Measurements from ENCODE around the gene ABCC11.

Gene ABCC11

DNA sequence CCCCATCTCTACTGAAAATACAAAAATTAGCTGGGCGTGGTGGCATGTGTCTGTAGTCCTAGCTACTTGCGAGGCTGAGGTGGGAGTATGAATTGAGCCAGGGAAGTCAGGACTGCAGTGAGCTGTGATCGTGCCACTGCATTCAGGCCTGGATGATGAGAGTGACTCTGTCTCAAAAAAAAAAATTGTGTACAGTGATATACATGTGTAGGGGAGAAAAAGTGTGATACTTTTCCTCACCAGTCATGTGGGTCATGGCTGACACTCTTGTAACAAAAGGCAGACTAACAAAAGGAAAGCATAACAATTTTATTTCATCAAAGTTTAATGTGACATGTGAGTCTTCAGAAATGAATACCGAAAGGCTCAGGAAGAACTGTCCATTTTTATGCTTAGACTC is 89.5 kb downstream of the ABCC11 start:
- Mint-ChIP-seq H3K27ac (no peak overlapping the region), H3K4me3 (no peak overlapping the region), H3K4me1 (ENCODE audit: low read depth in 2 of 2) (no peaks in the 10 kb centered on the region), H3K36me3 (ENCODE audit: insufficient read depth) (no peaks in the 10 kb centered on the region), H3K27me3 (peaks cover 23 to 62% of the 10 kb centered on the region in 2 donors), H3K9me3 (no peaks in the 10 kb centered on the region)
- no peak for ATAC-seq (replicated peaks)
- no peak for DNase-seq

DNA sequence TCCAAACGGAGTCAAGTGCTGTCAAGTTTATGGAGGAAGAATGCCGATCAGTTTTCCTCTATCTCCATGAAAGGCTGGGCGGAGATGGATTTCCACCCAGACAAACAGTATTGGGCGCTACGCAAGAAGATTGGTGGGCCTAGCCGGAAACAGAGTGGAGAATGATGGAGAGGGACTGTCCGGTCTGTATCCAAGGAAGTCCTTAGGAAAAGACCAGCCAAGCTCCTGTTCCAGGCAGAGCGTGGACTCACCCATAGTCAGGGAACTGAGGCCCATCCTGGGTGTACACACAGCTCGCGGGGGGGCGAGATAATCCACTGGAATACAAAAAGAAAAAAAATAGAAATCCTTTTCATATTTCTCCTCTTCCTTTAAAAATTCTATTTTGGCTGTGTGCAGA is 90.0 kb downstream of the ABCC11 start:
- Mint-ChIP-seq H3K4me3 (no peak overlapping the region), H3K27ac (no peak overlapping the region), H3K4me1 (ENCODE audit: low read depth in 2 of 2) (no peaks in the 10 kb centered on the region), H3K9me3 (no peaks in the 10 kb centered on the region), H3K27me3 (peaks cover 23 to 57% of the 10 kb centered on the region in 2 donors), H3K36me3 (ENCODE audit: insufficient read depth) (no peaks in the 10 kb centered on the region)
- DNase-seq = no peak
- no peak for ATAC-seq (replicated peaks)

DNA sequence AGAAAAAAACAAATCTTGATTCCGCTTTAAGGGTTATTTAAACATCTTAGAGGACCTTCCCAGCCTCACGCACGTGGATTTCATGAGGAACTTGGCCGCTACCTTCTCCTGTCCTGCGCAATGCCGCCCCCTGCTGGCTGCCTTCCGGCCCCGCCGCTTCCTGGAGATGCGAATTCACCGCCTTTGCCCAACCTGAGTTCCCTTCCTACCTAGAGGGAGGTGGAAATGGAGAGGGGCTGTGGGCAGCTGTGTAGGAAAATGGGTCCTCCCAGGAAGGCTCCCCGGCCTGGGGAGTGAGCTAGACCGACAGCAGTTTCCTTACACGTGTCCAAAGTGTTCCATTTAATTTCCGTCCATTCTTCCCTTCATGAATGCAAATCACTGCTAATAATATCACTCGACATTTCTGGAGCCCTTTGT is 90.5 kb downstream of the ABCC11 start:
- Mint-ChIP-seq H3K9me3 (no peaks in the 10 kb centered on the region), H3K36me3 (ENCODE audit: insufficient read depth) (no peaks in the 10 kb centered on the region), H3K4me3 (no peak overlapping the region), H3K4me1 (ENCODE audit: low read depth in 2 of 2) (no peaks in the 10 kb centered on the region), H3K27ac (no peak overlapping the region), H3K27me3 (peaks cover 23 to 52% of the 10 kb centered on the region in 2 donors)
- peak; percentile 74 to 76 (median 74) for DNase-seq
- peak; percentile 71 for ATAC-seq (replicated peaks)

DNA sequence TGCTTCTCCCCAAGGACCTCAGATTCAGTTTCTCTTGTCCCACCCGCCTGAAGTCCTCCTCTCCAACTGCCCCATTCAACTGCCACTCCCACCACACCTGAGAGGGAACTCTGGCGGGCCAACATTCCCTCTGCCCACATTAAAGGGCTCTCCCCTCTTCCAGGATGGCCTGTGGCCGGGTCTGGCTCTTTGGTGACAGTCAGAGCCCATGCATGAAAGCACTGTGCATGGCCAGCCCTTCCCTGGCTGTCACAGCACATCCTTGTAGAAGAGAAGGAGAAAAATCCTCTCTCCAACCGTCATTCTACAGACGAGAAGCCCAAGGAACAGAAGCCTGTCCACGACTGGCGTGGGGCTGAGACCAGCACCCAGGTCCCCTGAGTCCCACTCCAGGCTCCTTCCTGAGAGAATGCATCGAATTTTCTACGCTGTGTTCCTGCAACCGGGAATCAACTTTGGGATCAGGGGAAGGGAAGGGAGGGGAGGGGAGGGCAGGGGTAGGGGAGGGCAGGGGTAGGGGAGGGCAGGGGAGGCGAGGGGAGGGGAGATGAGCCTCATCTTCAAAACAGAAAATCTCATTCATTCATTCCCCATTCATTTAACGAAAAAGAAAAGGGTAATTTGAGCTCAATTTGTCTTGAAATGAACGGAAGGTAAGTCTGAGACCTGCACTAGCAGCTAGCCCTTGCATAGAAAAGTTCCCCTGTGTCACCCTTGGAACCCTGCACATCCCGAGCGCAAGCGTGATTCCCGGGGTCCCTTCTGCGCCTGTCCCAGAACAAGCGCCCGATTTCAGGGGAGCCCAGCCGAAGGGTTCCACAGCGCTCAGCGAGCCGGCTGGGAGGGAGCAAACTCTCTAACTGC is 91.2 kb downstream of the ABCC11 start, which contains the start of gene ABCC12:
ABCC12 (minus strand) TSS at position 68 of the 864 bp plus-strand sequence. CDS start 9,569 bp downstream, outside the sequence.
- Mint-ChIP-seq H3K27ac (no peak within 1 kb of the TSS), H3K4me3 (no peak within 1 kb of the TSS), H3K9me3 (no peaks in the 10 kb centered on the region), H3K36me3 (ENCODE audit: insufficient read depth) (no peaks in the 10 kb centered on the region), H3K4me1 (ENCODE audit: low read depth in 2 of 2) (no peaks in the 10 kb centered on the region), H3K27me3 (peaks cover 23 to 53% of the 10 kb centered on the region in 2 donors)
- ATAC-seq (replicated peaks) (no peak), DNase-seq (no peak)

DNA sequence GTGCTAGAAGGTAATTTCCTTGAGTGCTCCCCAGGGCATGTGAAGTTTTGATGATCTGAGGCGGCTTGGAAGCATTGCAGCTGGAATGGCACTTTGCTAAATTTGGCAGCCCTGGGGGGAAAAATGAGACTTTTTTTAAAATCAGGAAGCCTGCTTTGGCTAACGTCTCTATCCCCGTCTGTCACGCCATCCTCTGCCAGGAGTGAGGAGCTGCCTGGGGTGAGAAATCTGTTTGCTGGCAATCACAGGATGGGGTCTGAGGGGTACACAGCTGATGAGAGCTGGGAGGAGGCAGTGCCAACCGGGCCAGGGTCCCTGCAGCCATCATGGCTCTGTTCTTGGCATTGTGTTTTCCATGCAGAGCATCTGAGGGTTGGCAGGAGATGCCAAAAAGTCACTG is 93.6 kb downstream of the ABCC11 start:
- DNase-seq = no peak
- Mint-ChIP-seq H3K9me3 (no peaks in the 10 kb centered on the region), H3K27me3 (peaks cover 30 to 73% of the 10 kb centered on the region in 2 donors), H3K4me3 (no peak overlapping the region), H3K36me3 (ENCODE audit: insufficient read depth) (no peaks in the 10 kb centered on the region), H3K27ac (no peak overlapping the region), H3K4me1 (ENCODE audit: low read depth in 2 of 2) (no peaks in the 10 kb centered on the region)
- no peak for ATAC-seq (replicated peaks)

DNA sequence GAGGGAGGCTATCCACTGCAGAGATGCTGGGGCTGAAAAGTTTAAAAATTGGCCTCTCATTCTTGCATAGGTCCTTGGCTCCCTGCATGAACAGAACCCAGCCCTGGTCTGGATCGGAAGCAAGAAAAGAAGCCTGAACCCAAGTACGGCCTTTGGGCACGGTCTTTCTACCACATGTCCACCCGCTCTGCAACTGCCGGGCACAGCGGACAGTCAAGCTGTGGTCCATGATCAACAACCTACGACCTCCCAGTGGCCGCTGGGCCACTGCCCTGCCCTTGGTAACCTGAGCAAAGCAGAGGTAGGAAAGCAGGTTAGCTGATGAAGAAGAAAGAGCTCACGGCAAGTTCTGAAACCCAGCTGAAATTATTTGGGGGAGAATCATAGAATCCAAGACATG is 95.1 kb downstream of the ABCC11 start:
- ATAC-seq (replicated peaks) (no peak), DNase-seq (no peak)
- H3K4me3 Mint-ChIP-seq = no peak overlapping the region
- H3K9me3 Mint-ChIP-seq = no peaks in the 10 kb centered on the region
- no peak overlapping the region for H3K27ac Mint-ChIP-seq
- peaks cover 36 to 63% of the 10 kb centered on the region in 2 donors for H3K27me3 Mint-ChIP-seq
- H3K4me1 Mint-ChIP-seq (ENCODE audit: low read depth in 2 of 2) = no peaks in the 10 kb centered on the region
- no peaks in the 10 kb centered on the region for H3K36me3 Mint-ChIP-seq (ENCODE audit: insufficient read depth)

DNA sequence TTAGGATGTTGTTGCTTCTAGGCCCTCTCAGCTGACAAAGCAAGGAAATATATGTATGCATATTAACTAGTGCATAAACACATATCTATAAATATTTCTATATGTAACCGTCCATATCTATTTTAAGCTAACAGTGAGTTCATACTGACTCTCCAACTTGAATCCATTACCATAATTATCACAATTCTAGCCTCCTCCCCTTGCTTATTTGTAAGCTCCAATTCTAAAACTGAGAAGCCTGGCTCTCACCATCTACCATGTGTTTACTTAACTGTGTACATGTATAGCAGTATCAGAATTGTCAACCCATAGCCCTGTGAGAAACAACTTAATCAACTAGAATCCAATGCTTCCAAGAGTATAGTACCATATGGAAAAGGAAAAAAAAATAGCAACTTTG is 96.6 kb downstream of the ABCC11 start:
- ATAC-seq (replicated peaks) (no peak), DNase-seq (no peak)
- peaks cover 2% of the 10 kb centered on the region for H3K36me3 Mint-ChIP-seq (ENCODE audit: insufficient read depth)
- no peak overlapping the region for H3K4me3 Mint-ChIP-seq
- H3K4me1 Mint-ChIP-seq (ENCODE audit: low read depth in 2 of 2) = no peaks in the 10 kb centered on the region
- H3K9me3 Mint-ChIP-seq = no peaks in the 10 kb centered on the region
- peaks cover 27 to 56% of the 10 kb centered on the region in 2 donors for H3K27me3 Mint-ChIP-seq
- H3K27ac Mint-ChIP-seq = no peak overlapping the region

DNA sequence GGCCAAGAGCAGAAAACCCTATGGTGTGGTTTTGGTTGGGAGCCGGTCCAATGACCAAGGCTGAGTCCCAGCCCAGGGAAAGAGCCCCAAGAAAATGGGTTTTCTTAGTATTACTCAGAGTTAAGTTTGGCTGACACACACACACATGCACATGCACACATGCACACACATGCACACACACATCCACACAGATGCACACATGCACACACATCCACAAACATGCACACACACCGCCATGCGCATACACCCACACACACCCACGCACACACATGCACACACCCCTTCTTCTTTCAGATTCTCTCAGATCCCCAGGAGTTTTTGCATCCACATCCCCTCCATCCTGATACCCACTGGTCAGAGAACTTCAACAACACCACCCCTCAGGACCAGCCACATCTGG is 100.6 kb downstream of the ABCC11 start:
- no peaks in the 10 kb centered on the region for H3K9me3 Mint-ChIP-seq
- peaks cover 2% of the 10 kb centered on the region for H3K36me3 Mint-ChIP-seq (ENCODE audit: insufficient read depth)
- H3K4me1 Mint-ChIP-seq (ENCODE audit: low read depth in 2 of 2) = no peaks in the 10 kb centered on the region
- H3K27ac Mint-ChIP-seq = no peak overlapping the region
- no peak overlapping the region for H3K4me3 Mint-ChIP-seq
- DNase-seq (no peak), ATAC-seq (replicated peaks) (no peak)
- peaks cover 29 to 59% of the 10 kb centered on the region in 2 donors for H3K27me3 Mint-ChIP-seq

DNA sequence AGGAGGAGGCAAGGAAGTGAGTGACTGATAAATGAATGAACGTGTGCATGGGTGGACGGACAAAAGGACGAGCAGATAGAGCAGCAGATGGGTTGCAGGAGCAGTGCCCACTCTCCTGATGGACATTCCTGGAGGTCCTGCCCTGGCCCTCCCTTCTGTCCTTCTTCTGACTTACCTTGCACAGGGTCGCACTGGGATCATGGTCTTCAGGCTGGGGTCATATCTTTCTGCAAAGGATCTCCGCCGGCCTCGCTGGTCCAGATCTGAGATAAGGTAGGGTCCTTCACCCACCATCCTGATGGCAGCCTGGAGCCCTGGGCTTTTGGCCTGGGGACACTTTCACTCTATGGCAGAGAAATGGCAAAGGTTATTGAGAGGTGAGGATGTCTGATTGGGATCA is 101.2 kb downstream of the ABCC11 start:
- Mint-ChIP-seq H3K36me3 (ENCODE audit: insufficient read depth) (peaks cover 2% of the 10 kb centered on the region), H3K9me3 (no peaks in the 10 kb centered on the region), H3K4me3 (no peak overlapping the region), H3K27ac (no peak overlapping the region), H3K4me1 (ENCODE audit: low read depth in 2 of 2) (no peaks in the 10 kb centered on the region), H3K27me3 (peaks cover 32 to 62% of the 10 kb centered on the region in 2 donors)
- ATAC-seq (replicated peaks) = no peak
- DNase-seq = no peak

DNA sequence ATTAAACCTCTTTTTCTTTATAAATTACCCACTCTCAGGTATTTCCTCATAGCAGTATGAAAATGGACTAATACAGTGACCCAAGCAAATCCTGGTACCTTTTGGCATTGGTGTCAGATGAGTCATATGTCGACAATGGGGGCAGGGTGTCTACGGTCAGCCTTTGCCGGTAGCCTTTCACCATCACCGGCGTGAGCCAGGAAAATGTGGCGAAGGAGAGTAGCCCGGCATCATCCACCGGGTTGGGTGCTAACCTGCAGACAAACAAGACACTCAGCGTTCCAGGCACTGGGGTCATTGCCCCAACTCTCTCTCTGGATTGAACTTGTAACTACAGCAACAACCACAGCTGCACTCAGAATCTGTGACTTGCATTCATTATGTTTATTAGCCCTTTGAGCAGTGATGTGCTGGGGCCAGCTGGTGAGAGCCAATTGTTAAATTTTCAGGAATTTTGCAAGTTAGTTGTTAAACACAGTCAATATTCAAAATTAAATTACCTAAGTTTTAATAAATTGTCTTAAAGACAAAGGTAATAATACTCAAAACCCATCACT is 103.4 kb downstream of the ABCC11 start:
- Mint-ChIP-seq H3K27me3 (peaks cover 26 to 44% of the 10 kb centered on the region in 2 donors), H3K4me3 (no peak overlapping the region), H3K9me3 (no peaks in the 10 kb centered on the region), H3K27ac (no peak overlapping the region), H3K36me3 (ENCODE audit: insufficient read depth) (peaks cover 2% of the 10 kb centered on the region), H3K4me1 (ENCODE audit: low read depth in 2 of 2) (no peaks in the 10 kb centered on the region)
- ATAC-seq (replicated peaks) (no peak), DNase-seq (no peak)

DNA sequence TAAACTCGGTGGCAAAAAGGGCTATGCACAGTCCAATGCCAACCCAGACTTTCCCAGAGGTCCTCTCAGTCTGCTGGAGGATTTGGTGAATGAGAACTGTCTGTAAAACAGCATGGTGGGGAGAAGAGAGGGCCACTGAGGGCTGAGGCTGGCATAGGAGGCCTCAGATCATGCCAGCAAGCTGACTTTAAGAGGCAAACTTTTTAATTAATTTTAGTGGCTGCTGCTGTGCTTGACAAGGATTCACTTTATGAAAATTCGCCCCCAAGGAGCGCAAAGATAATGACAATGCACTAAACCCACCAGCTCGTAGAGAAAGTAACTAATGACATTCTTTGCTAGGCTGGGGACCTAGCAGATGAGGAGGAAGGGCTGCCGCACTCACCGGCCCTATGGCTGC is 106.5 kb downstream of the ABCC11 start:
- H3K36me3 Mint-ChIP-seq (ENCODE audit: insufficient read depth) = no peaks in the 10 kb centered on the region
- DNase-seq (no peak), ATAC-seq (replicated peaks) (no peak)
- H3K27me3 Mint-ChIP-seq = peaks cover 24 to 42% of the 10 kb centered on the region in 2 donors
- H3K9me3 Mint-ChIP-seq = no peaks in the 10 kb centered on the region
- no peaks in the 10 kb centered on the region for H3K4me1 Mint-ChIP-seq (ENCODE audit: low read depth in 2 of 2)
- no peak overlapping the region for H3K4me3 Mint-ChIP-seq
- H3K27ac Mint-ChIP-seq = no peak overlapping the region

DNA sequence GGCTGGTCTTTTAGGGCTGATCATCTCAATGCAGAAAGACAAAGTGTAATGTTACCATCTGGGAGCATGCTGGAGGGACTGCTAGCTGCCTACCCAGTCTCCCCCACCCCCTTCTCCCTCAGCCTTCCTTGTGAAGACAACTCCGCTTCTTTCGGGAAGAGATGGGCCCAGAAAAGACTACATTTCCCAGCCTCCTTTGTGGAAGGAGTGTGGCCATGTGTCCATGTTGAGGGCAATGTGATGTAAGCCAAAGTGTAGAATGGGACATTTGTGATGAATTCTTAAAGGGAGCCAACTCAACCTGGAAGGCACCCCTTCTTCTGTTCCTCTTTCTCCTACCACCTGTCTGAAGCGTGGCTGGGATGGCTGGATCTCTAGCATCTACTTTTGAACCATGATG is 107.8 kb downstream of the ABCC11 start:
- H3K27me3 Mint-ChIP-seq = peaks cover 23 to 43% of the 10 kb centered on the region in 2 donors
- DNase-seq = no peak
- no peak overlapping the region for H3K4me3 Mint-ChIP-seq
- no peaks in the 10 kb centered on the region for H3K9me3 Mint-ChIP-seq
- H3K27ac Mint-ChIP-seq = no peak overlapping the region
- H3K36me3 Mint-ChIP-seq (ENCODE audit: insufficient read depth) = no peaks in the 10 kb centered on the region
- no peak for ATAC-seq (replicated peaks)
- H3K4me1 Mint-ChIP-seq (ENCODE audit: low read depth in 2 of 2) = no peaks in the 10 kb centered on the region

DNA sequence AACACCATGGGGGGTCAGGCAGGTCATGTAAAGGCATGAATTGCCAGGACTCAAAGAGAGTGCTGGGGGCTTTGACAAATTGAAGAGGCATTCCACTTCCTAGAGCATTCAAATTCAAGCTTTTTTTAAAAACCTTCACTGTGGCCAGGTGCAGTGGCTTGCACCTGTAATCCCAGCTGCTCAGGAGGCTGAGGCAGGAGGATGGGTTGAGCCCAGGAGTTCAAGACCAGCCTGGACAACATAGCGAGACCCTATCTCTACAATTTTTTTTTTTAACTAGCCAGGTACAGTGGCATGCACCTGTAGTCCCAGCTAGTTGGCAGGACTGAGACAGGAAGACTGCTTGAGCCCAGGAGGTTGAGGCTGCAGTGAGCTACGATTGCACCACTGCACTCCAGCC is 108.8 kb downstream of the ABCC11 start:
- DNase-seq (no peak), ATAC-seq (replicated peaks) (no peak)
- Mint-ChIP-seq H3K4me3 (no peak overlapping the region), H3K36me3 (ENCODE audit: insufficient read depth) (no peaks in the 10 kb centered on the region), H3K4me1 (ENCODE audit: low read depth in 2 of 2) (no peaks in the 10 kb centered on the region), H3K9me3 (no peaks in the 10 kb centered on the region), H3K27me3 (peaks cover 19 to 34% of the 10 kb centered on the region in 2 donors), H3K27ac (no peak overlapping the region)

DNA sequence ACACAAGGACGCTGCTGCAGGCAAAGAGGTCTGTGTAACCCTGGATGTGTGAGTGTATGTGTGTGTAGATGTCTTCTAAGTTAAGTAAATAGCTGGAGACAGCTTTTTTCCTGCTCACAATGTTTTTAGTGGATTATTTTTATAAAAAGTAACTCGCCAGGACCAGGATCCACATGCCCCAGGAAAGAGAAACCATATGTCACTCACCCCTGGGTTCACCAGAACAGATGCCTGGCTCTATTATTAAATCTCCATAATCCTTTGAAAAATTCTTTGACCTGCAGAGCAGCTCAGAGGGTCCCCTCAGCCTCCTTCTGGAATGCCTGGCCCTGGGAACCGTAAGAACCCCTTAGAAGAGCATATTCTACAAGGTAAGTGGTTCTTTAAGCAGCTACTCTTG is 109.5 kb downstream of the ABCC11 start:
- ATAC-seq (replicated peaks) = no peak
- H3K36me3 Mint-ChIP-seq (ENCODE audit: insufficient read depth) = no peaks in the 10 kb centered on the region
- peaks cover 19 to 30% of the 10 kb centered on the region in 2 donors for H3K27me3 Mint-ChIP-seq
- H3K4me3 Mint-ChIP-seq = no peak overlapping the region
- H3K4me1 Mint-ChIP-seq (ENCODE audit: low read depth in 2 of 2) = no peaks in the 10 kb centered on the region
- H3K27ac Mint-ChIP-seq = no peak overlapping the region
- DNase-seq = no peak
- H3K9me3 Mint-ChIP-seq = no peaks in the 10 kb centered on the region

Data from effector memory CD8-positive, alpha-beta T cell (primary cell).